ENCODE data around the gene GRIA1. TPM values are rescaled to one million over a fixed set of nuclear protein-coding genes. Genes with fewer than 3 reads are reported as not detected.

Gene GRIA1
- total RNA-seq, 3 donors from 2014 or later (not counting 1 experiment from before 2014, with no cell fraction given): not detected

DNA sequence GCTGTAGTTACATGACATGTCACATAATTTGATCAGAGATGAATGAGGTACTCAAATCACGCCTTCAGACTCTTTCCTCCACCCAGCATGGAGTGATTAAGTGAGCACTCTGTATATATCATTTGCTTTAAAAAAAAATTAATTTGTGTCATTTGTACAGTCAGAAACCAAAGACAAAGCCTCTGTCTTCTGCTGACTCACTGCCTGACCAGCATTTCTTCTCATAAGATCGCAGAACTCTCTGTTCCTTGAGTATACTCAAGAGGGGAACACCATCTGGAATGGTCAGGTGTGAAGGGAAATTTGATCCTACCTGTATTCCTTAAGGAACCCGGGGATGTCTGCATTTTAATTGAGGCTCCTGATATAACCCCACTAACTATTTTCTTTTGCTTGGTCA is 293.8 kb downstream of the GRIA1 start:
- Mint-ChIP-seq H3K27ac (no peak overlapping the region), H3K9me3 (peaks cover 0 to 2% of the 10 kb centered on the region in 2 donors), H3K27me3 (ENCODE audit: low read depth in 2 of 2) (peaks cover 12 to 17% of the 10 kb centered on the region in 2 donors), H3K4me3 (no peak overlapping the region), H3K4me1 (no peaks in the 10 kb centered on the region), H3K36me3 (no peaks in the 10 kb centered on the region)
- Histone ChIP-seq H3K27me3 (ENCODE audit: control insufficient read depth, insufficient read depth, low read length) (no peaks in the 10 kb centered on the region), H3K4me1 (ENCODE audit: control insufficient read depth, insufficient read depth, low read length) (no peaks in the 10 kb centered on the region), H3K9me3 (ENCODE audit: control insufficient read depth, insufficient read depth, low read length) (no peaks in the 10 kb centered on the region), H3K36me3 (ENCODE audit: control insufficient read depth, insufficient read depth, low read length) (no peaks in the 10 kb centered on the region), H3K4me3 (ENCODE audit: low read length) (no peak overlapping the region), H3K27ac (ENCODE audit: low read length) (no peak overlapping the region)
- WGBS (ENCODE audit: insufficient coverage): 79% methylated on average over 2 of the region's 3 CpGs
- DNase-seq: no peak
- ATAC-seq: no peak
- intact Hi-C loops (cut with micrococcal nuclease): no loop called here
- TF ChIP-seq, protein P1, sequence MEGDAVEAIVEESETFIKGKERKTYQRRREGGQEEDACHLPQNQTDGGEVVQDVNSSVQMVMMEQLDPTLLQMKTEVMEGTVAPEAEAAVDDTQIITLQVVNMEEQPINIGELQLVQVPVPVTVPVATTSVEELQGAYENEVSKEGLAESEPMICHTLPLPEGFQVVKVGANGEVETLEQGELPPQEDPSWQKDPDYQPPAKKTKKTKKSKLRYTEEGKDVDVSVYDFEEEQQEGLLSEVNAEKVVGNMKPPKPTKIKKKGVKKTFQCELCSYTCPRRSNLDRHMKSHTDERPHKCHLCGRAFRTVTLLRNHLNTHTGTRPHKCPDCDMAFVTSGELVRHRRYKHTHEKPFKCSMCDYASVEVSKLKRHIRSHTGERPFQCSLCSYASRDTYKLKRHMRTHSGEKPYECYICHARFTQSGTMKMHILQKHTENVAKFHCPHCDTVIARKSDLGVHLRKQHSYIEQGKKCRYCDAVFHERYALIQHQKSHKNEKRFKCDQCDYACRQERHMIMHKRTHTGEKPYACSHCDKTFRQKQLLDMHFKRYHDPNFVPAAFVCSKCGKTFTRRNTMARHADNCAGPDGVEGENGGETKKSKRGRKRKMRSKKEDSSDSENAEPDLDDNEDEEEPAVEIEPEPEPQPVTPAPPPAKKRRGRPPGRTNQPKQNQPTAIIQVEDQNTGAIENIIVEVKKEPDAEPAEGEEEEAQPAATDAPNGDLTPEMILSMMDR (IDR thresholded peaks at IDR 0.05): no peak

DNA sequence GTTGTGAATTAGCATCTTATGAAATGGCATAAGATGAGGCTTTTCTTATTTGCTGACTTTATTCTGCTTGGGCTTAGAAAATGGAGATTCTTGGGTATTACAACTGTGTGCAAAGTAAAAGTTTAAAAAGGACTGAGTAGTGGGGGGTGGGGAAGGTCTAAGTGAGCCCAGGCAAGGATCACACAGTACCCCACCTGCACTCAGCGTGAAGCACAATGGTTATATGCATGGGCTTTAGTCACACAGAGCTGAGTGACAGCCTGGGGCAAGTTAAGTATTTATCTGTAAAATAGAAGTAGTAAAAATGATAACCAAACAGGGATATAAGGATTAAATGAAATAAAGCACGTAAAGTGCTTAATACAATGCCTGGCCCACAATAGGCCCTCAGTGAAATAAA is 300.9 kb downstream of the GRIA1 start:
- Mint-ChIP-seq H3K4me3 (no peak overlapping the region), H3K27ac (no peak overlapping the region), H3K27me3 (ENCODE audit: low read depth in 2 of 2) (peaks cover 3 to 7% of the 10 kb centered on the region in 2 donors), H3K9me3 (peaks cover 0 to 2% of the 10 kb centered on the region in 2 donors), H3K36me3 (no peaks in the 10 kb centered on the region), H3K4me1 (no peaks in the 10 kb centered on the region)
- H3K36me3 ChIP-seq (ENCODE audit: control insufficient read depth, insufficient read depth, low read length): no peaks in the 10 kb centered on the region
- ATAC-seq: no peak
- 100% methylated on average over 2 of the region's 2 CpGs for WGBS (ENCODE audit: insufficient coverage)
- DNase-seq: no peak
- no peak overlapping the region for H3K4me3 ChIP-seq (ENCODE audit: low read length)
- H3K4me1 ChIP-seq (ENCODE audit: control insufficient read depth, insufficient read depth, low read length): no peaks in the 10 kb centered on the region
- no peaks in the 10 kb centered on the region for H3K27me3 ChIP-seq (ENCODE audit: control insufficient read depth, insufficient read depth, low read length)
- H3K27ac ChIP-seq (ENCODE audit: low read length): no peak overlapping the region
- H3K9me3 ChIP-seq (ENCODE audit: control insufficient read depth, insufficient read depth, low read length): no peaks in the 10 kb centered on the region
- intact Hi-C loops (cut with micrococcal nuclease): no loop called here
- TF ChIP-seq, protein P1 (IDR thresholded peaks at IDR 0.05): no peak

DNA sequence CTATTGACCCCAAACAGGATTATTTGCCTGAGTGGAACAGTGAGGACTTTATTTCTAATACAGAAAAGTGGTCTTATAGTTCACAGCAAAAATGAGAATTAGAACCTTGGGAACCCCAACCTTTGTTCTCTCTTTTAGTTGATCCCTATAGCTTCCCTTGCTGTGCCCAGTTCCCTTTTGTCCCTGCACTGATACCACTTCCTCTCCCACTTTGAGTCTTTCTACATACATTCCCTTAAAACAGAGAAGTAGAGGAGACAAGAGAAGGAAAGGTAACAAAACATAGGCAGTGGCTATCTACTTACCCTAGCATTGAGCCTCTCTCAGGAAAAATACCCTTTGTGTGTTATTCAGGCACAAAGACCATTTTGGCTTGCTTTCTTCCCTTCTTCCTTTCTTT is 301.8 kb downstream of the GRIA1 start:
- H3K36me3 ChIP-seq (ENCODE audit: control insufficient read depth, insufficient read depth, low read length): no peaks in the 10 kb centered on the region
- Mint-ChIP-seq H3K4me3 (no peak overlapping the region), H3K27me3 (ENCODE audit: low read depth in 2 of 2) (peaks cover 0 to 6% of the 10 kb centered on the region in 2 donors), H3K27ac (no peak overlapping the region), H3K9me3 (peaks cover 0 to 2% of the 10 kb centered on the region in 2 donors), H3K4me1 (no peaks in the 10 kb centered on the region), H3K36me3 (no peaks in the 10 kb centered on the region)
- TF ChIP-seq, protein P1 (IDR thresholded peaks at IDR 0.05): no peak
- intact Hi-C loops (cut with micrococcal nuclease): no loop called here
- H3K27ac ChIP-seq (ENCODE audit: low read length): no peak overlapping the region
- no peak for ATAC-seq
- no peak overlapping the region for H3K4me3 ChIP-seq (ENCODE audit: low read length)
- H3K4me1 ChIP-seq (ENCODE audit: control insufficient read depth, insufficient read depth, low read length): no peaks in the 10 kb centered on the region
- no peak for DNase-seq
- H3K9me3 ChIP-seq (ENCODE audit: control insufficient read depth, insufficient read depth, low read length): no peaks in the 10 kb centered on the region
- no peaks in the 10 kb centered on the region for H3K27me3 ChIP-seq (ENCODE audit: control insufficient read depth, insufficient read depth, low read length)

DNA sequence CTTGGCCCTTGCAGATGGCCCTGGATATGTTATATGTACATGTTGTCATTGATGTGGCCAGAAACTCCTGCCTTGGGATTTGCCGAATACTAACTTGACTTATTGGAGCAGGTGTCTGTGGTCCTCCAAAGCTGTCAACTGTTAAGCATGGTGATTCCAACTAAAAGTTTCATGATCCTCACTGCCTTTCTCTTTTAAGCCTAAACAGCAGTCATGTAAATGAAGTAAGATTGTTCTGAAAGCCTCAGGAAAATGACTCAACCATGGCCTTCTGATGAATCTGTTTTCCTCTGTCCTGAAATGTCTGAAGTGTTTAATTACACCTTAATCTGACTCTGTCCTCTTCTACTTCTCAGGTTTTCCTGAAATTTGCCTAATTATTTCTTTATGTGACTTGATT is 303.2 kb downstream of the GRIA1 start:
- DNase-seq (no peak), ATAC-seq (no peak)
- 100% methylated on average over 1 of the region's 1 CpG for WGBS (ENCODE audit: insufficient coverage)
- Mint-ChIP-seq H3K4me3 (no peak overlapping the region), H3K27ac (no peak overlapping the region), H3K4me1 (no peaks in the 10 kb centered on the region), H3K9me3 (no peaks in the 10 kb centered on the region), H3K36me3 (no peaks in the 10 kb centered on the region), H3K27me3 (ENCODE audit: low read depth in 2 of 2) (no peaks in the 10 kb centered on the region)
- TF ChIP-seq, protein P1 (IDR thresholded peaks at IDR 0.05): no peak
- Histone ChIP-seq H3K27me3 (ENCODE audit: control insufficient read depth, insufficient read depth, low read length) (no peaks in the 10 kb centered on the region), H3K4me3 (ENCODE audit: low read length) (no peak overlapping the region), H3K9me3 (ENCODE audit: control insufficient read depth, insufficient read depth, low read length) (no peaks in the 10 kb centered on the region), H3K36me3 (ENCODE audit: control insufficient read depth, insufficient read depth, low read length) (no peaks in the 10 kb centered on the region), H3K27ac (ENCODE audit: low read length) (no peak overlapping the region), H3K4me1 (ENCODE audit: control insufficient read depth, insufficient read depth, low read length) (no peaks in the 10 kb centered on the region)
- intact Hi-C loops (cut with micrococcal nuclease): no loop called here
